NCI-H128 (cell line): ENCODE results near the gene CACNA1H.

Experiments used
- DNase-seq: peaks from one replicate; lab custom pipeline; 2025; ENCODE audit not compliant: unreplicated experiment; lab: John Stamatoyannopoulos, UW

Gene CACNA1H

DNA sequence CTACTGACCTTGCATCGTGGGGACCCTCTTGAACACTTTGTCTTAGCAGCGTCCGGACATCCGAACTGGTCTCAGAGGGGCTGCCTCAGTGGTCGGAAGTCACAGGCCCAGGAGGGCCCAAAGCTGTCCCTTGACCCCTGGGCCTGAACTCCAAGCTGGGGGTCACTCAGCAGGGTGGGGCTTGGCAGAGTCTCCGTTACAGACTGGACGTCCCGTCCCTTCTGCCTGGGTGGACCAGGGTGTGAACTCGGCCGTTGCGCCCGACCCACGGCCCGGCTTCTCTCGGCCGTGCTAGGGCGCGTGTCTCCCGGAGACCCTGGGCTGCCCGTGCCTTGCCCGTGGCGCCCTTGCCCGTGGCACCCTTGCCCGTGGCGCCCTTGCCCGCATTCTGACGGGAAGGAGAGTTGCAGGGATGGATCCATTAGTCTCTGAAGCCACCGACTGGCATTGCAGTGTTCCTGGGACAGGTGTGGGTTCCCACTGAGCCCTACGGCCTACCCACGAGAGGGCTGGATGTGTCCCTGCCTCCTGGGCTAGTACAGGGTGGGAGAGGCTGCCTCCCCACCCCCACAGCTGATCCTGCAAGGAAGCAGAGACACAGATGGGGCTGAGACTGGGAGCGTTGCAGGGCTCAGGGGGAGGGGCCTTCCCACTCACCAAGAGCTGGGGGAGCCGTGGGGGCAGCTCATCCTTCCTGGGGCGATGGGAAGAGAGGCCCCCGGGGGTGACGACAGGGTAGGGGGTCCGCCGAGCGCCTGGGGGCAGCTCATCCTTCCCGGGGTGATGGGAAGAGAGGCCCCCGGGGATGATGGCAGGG is 4.9 kb downstream of the CACNA1H start:
- no peak for DNase-seq

GRCh38 chr16:1158456-1159324 is 5.8 kb downstream of the CACNA1H start:
- no peak for DNase-seq

DNA sequence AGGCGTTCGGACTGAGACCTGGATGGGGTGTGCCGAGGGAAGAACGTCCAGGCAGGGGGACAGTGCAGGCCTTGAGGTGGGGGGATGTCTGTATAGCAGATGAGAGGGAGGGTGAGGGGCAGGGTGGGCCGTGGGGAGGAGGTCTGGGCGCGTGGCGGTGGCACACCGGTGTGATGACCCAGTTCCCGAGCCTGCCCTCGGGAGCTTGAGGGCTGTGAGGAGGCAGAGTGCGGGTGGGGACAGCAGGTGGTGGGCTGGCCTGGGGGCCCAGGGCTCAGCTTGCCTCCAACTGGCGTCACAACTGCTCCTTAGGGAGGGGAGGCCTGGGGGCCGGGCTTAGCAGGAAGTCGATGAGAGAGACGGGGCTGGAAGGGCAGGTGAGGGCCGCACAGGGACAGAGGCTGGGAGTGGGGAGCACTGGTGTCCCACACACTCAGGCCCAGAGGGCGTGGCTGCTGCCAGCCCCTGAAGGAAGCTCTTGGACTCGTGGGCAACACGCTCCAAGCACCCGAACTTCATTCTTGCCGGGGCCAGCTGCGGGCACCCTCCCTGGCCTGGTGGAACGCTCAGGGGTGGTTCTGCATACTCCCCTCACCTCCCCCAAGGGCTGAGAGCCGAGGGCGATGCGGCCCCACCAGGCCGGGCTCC is 6.5 kb downstream of the CACNA1H start:
- no peak for DNase-seq

- no peak for DNase-seq
Measured at GRCh38 chr16:1159973-1160772, 7.3 kb downstream of the CACNA1H start.

- DNase-seq = no peak
Measured at GRCh38 chr16:1160773-1161348, 8.0 kb downstream of the CACNA1H start.

GRCh38 chr16:1162701-1163566 is 10.0 kb downstream of the CACNA1H start:
- DNase-seq = no peak

DNA sequence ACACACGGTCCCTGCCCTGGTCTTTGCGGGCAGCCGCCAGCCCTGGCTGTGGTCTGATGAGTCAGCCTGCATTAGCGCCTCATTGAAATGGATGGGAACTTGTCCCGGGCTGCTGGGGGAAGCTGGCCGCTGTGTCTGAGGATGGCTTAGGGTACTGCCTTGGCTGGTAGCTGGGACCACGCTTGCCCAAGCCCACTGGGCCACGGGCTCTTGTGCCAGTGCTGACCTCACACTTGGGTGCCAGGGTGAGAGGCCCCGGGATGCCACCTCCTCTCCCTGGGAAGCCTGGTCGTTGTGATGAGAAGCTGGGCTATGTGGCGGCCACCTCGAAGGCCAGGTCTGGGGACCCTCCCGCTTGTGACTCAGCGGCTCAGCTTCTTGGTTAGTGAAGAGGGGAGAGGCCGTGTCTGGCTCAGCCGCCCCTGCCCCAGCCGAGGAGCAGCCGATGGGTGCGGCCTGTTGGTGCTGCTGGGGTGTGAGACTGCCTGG is 10.7 kb downstream of the CACNA1H start:
- no peak for DNase-seq

DNA sequence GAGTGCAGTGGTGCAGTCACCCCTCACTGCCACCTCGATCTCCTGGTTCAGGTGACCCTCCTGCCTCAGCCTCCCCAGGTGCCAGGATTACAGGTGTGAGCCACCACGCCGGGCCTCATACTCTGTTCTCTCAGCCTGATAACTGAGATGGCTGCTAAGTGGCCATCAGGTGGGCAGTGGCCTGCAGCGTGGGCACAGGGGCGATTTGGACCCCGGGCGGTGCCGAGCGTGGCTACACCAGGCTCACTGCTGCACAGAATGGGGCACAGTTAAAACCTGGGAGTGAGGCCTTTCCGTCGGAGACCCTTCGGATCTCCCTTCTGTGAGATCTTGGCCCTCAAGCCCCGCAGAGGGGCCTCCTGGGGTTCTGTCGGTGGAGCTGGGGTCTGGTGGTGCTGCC is 11.5 kb downstream of the CACNA1H start:
- DNase-seq = no peak

- DNase-seq = no peak
Measured at GRCh38 chr16:1164975-1165374, 12.1 kb downstream of the CACNA1H start.

DNA sequence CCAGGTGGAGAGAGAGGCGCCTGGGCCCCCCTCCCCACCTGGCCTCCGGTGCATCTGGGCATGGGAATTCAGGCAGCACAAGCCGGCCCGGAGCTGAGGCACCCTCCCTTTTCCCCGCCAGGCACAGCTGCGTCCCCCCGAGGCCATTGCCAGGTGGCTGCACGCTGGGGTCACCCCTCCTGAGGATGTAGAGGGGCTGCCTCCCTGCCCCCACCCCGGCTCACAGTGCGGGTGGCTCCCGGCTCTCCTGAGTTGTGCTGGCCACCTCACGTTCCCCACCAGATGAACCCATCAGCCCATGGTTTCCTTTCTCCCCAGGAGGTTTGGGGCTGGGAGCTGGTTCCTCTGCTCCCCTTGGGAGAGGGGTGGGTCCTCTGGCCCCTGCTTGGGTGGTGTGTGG is 12.6 kb downstream of the CACNA1H start:
- no peak for DNase-seq

GRCh38 chr16:1167276-1168107 is 14.6 kb downstream of the CACNA1H start:
- peak; percentile 44 for DNase-seq

DNA sequence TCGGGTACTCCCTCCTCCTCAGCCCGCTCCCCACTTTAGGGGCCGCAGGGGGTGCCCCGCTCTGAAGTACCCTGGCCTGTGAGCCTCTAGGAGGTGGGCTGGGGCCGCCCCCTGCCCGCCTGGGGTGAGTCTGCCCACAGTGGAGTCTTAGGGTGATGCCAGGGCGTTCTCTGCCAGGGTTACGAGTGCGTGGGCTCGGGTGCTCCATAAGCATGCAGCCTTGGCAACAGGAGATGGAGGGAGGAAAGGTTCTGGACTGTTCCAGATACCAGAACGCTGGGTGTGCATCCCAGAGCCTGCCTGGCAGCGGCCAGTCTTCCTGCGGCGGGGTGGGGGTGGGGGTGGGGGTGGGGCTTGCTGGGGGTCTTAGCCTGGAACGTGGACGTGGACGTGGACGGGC is 15.9 kb downstream of the CACNA1H start:
- no peak for DNase-seq

GRCh38 chr16:1169285-1170075 is 16.6 kb downstream of the CACNA1H start:
- no peak for DNase-seq

- DNase-seq = no peak
Measured at GRCh38 chr16:1170076-1170418, 17.1 kb downstream of the CACNA1H start.

DNA sequence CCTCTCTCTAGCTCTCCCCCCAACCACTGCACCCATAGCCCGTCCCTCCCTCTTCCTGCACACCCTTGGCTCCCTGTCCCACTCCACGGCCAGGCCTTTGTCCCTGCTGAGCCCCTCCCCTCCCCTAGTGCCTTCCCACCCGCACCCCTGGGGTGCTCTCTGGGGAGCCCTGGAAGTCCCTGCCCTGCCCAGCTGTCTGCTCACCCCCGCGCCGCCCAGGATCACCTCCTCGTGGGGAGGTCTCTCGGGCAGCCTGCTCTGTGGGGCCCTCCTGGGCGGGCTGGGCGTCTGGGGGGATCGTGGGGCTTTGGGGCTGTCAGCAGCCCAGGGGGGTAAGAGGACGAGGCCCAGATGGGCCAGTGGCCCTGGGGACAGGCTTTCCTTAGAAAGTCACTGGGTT is 18.1 kb downstream of the CACNA1H start:
- DNase-seq = no peak

DNA sequence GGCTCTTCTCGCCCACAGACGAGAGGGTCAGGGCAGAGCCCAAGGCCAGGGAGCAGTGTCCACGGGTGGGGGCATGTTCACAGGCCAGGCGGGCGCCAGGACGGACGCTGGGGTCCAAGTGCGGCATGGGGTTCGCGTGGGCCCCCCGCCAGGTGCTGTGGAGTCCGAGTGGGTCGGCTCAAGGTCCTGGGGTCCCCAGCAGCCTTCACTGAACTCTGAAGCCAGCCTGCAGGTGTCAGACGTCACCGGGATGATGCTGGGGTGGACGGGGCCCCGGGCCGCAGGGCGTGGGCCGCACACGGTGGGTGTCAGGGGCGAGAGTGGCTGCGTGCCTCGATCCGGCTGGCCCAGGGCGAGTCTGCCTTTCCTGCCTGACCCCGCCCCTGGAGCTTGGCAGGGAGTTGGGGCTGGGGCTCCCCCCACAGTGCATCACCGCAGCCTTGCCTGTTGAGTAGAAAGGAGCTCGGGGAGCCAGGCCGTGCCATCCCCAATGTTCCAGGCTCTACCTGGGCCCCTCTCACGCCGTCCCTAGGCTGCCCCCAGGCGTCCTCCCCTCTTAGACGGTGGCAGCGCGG is 19.0 kb downstream of the CACNA1H start:
- no peak for DNase-seq

DNA sequence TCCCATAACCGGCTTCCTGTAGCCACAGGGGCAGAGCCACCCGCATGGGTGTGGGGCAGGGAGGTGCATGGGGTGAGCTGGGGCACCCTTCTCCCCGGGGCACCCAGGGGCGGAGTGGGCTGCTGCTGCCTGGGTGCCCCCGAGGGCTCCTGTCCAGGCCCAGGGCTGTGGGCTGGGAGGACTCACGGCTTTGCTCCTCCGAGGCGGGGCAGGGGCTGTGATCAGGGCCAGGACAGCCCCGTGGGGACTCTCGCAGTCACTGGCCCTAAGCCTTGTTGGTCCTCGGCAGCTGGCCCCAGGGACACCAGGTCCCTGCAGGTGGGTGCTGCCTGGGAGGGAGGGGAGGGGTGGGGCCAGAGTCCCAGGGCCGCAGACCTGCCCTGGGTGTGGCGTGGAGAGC is 19.7 kb downstream of the CACNA1H start:
- DNase-seq = no peak
